ENCODE measurements around the gene TMEM107. TPM values are rescaled to one million over a fixed set of nuclear protein-coding genes. Genes with fewer than 3 reads are reported as not detected.

TMEM107 gene
- total RNA-seq, 4 donors from 2014 or later = 13.7 to 21.4 (median 19.4) TPM

- 71% methylated on average over 6 of the region's 15 CpGs for WGBS
- Histone ChIP-seq H3K4me1 (peaks cover 37% of the 10 kb centered on the region), H3K36me3 (peaks cover 100% of the 10 kb centered on the region), H3K4me3 (no peak overlapping the region), H3K27ac (no peak overlapping the region), H3K9me3 (no peaks in the 10 kb centered on the region), H3K27me3 (no peaks in the 10 kb centered on the region)
- TF ChIP-seq POLR2AphosphoS5 (IDR thresholded peaks at IDR 0.05) (no peak), CTCF (IDR thresholded peaks at IDR 0.05) (no peak), EP300 (IDR thresholded peaks at IDR 0.05) (no peak), POLR2A (IDR thresholded peaks at IDR 0.05) (no peak)
- DNase-seq (ENCODE audit: low spot score in 2 of 2) = peak in 1 of 2 donors; percentile 63
These were observed 31.6 kb downstream of the TMEM107 start for GRCh38 chr17:8144401-8145231.

- no peaks in the 10 kb centered on the region for H3K9me3 ChIP-seq
- WGBS = 89% methylated on average over 21 of the region's 22 CpGs
- no peaks in the 10 kb centered on the region for H3K27me3 ChIP-seq
- no peak overlapping the region for H3K27ac ChIP-seq
- H3K4me3 ChIP-seq = no peak overlapping the region
- DNase-seq (ENCODE audit: low spot score in 2 of 2) = peak in 1 of 2 donors; percentile 79
- H3K4me1 ChIP-seq = peaks cover 39% of the 10 kb centered on the region
- H3K36me3 ChIP-seq = peaks cover 94% of the 10 kb centered on the region
- TF ChIP-seq POLR2AphosphoS5 (IDR thresholded peaks at IDR 0.05) = no peak
- no peak for TF ChIP-seq POLR2A (IDR thresholded peaks at IDR 0.05)
- no peak for TF ChIP-seq EP300 (IDR thresholded peaks at IDR 0.05)
These were observed 32.4 kb downstream of the TMEM107 start for GRCh38 chr17:8143581-8144400.

GRCh38 chr17:8142887-8143580 is 33.1 kb downstream of the TMEM107 start:
- DNase-seq (ENCODE audit: low spot score in 2 of 2) = peak in 1 of 2 donors; percentile 76
- Histone ChIP-seq H3K9me3 (no peaks in the 10 kb centered on the region), H3K27ac (no peak overlapping the region), H3K4me3 (no peak overlapping the region), H3K36me3 (peaks cover 87% of the 10 kb centered on the region), H3K4me1 (peaks cover 37% of the 10 kb centered on the region), H3K27me3 (no peaks in the 10 kb centered on the region)
- TF ChIP-seq CTCF (IDR thresholded peaks at IDR 0.05) (no peak), POLR2AphosphoS5 (IDR thresholded peaks at IDR 0.05) (no peak), POLR2A (IDR thresholded peaks at IDR 0.05) (no peak), EP300 (IDR thresholded peaks at IDR 0.05) (no peak)
- 85% methylated on average over 11 of the region's 15 CpGs for WGBS

GRCh38 chr17:8142158-8142886 is 33.9 kb downstream of the TMEM107 start:
- H3K4me1 ChIP-seq = peaks cover 36% of the 10 kb centered on the region
- 78% methylated on average over 7 of the region's 23 CpGs for WGBS
- peaks cover 80% of the 10 kb centered on the region for H3K36me3 ChIP-seq
- no peak overlapping the region for H3K4me3 ChIP-seq
- DNase-seq (ENCODE audit: low spot score in 2 of 2) = peak in 1 of 2 donors; percentile 82
- no peak for TF ChIP-seq EP300 (IDR thresholded peaks at IDR 0.05)
- no peak for TF ChIP-seq POLR2A (IDR thresholded peaks at IDR 0.05)
- TF ChIP-seq POLR2AphosphoS5 (IDR thresholded peaks at IDR 0.05) = no peak
- no peak for TF ChIP-seq CTCF (IDR thresholded peaks at IDR 0.05)
- H3K27ac ChIP-seq = no peak overlapping the region
- H3K9me3 ChIP-seq = no peaks in the 10 kb centered on the region
- no peaks in the 10 kb centered on the region for H3K27me3 ChIP-seq

- peak in 1 of 2 donors; percentile 72 for DNase-seq (ENCODE audit: low spot score in 2 of 2)
- no peak for TF ChIP-seq EP300 (IDR thresholded peaks at IDR 0.05)
- no peak for TF ChIP-seq POLR2A (IDR thresholded peaks at IDR 0.05)
- no peak for TF ChIP-seq POLR2AphosphoS5 (IDR thresholded peaks at IDR 0.05)
- no peak for TF ChIP-seq CTCF (IDR thresholded peaks at IDR 0.05)
- Histone ChIP-seq H3K27me3 (no peaks in the 10 kb centered on the region), H3K9me3 (no peaks in the 10 kb centered on the region), H3K27ac (no peak overlapping the region), H3K4me3 (no peak overlapping the region), H3K4me1 (peaks cover 31% of the 10 kb centered on the region), H3K36me3 (peaks cover 74% of the 10 kb centered on the region)
- 90% methylated on average over 10 of the region's 11 CpGs for WGBS
These were observed 34.4 kb downstream of the TMEM107 start for GRCh38 chr17:8141741-8142140.
